Parathyroid adenoma (tissue), 2 donors: ENCODE results near the gene AKAP10.
"Not testable (repeated sequence)": the region's sequence is repeated elsewhere in the genome, so short reads cannot be mapped to it uniquely, and the experiment has no call there.

ENCODE experiments used
- H2AFZ ChIP-seq: fragments of 300-600 bp; sonication (generic); one replicate; pipeline ENCODE4 v1.7.0; 2017; ENCODE audit warnings: antibody characterized with exemption, mild to moderate bottlenecking
- H3K27ac ChIP-seq: fragments of 300-600 bp; sonication (generic); one replicate; pipeline ENCODE4 v1.7.0; 2017
- H3K27me3 ChIP-seq: fragments of 300-600 bp; sonication (generic); one replicate; pipeline ENCODE4 v1.7.0; 2017; ENCODE audit warnings: low read length; ENCODE audit not compliant: control insufficient read depth, insufficient read depth
- H3K36me3 ChIP-seq: fragments of 300-600 bp; sonication (generic); one replicate; pipeline ENCODE4 v1.7.0; 2017; ENCODE audit warnings: low read length; ENCODE audit not compliant: control insufficient read depth, insufficient read depth
- H3K4me1 ChIP-seq: fragments of 300-600 bp; sonication (generic); one replicate; pipeline ENCODE4 v1.7.0; 2017; ENCODE audit warnings: control low read depth
- H3K4me2 ChIP-seq: fragments of 300-600 bp; sonication (generic); one replicate; pipeline ENCODE4 v1.7.0; 2017; ENCODE audit warnings: low read length
- H3K4me3 ChIP-seq: fragments of 300-600 bp; sonication (generic); one replicate; pipeline ENCODE4 v1.7.0; 2017; ENCODE audit warnings: low read depth, low read length
- H3K79me2 ChIP-seq: fragments of 300-600 bp; sonication (generic); one replicate; pipeline ENCODE4 v1.7.0; 2017; ENCODE audit warnings: control low read depth
- H3K9ac ChIP-seq: fragments of 300-600 bp; sonication (generic); one replicate; pipeline ENCODE4 v1.7.0; 2017; ENCODE audit warnings: mild to moderate bottlenecking
- H3K9me3 ChIP-seq: fragments of 300-600 bp; sonication (generic); one replicate; pipeline ENCODE4 v1.7.0; 2017; ENCODE audit warnings: low read length; ENCODE audit not compliant: control insufficient read depth
- TF ChIP-seq, protein P1 (sequence below): fragments of 300-600 bp; sonication (generic); IDR thresholded peaks from one replicate; pipeline ENCODE4 v1.7.0; 2017; ENCODE audit warnings: antibody characterized with exemption, mild to moderate bottlenecking
- donor health status: primary hyperparathyroidism.

AKAP10 gene

GRCh38 chr17:19978805-19979211 lies 1.2 kb upstream of the AKAP10 start:
- H3K4me1 ChIP-seq: peaks cover 4% of the 10 kb centered on the region
- H3K27me3 ChIP-seq: no peaks in the 10 kb centered on the region
- H3K27ac ChIP-seq: no peak overlapping the region
- peaks cover 20% of the 10 kb centered on the region for H3K79me2 ChIP-seq
- no peaks in the 10 kb centered on the region for H3K9me3 ChIP-seq
- no peaks in the 10 kb centered on the region for H3K36me3 ChIP-seq
- peak overlapping the region; percentile 95 for H3K4me3 ChIP-seq
- H2AFZ ChIP-seq: peak overlapping the region; percentile 100
- peak overlapping the region; percentile 95 for H3K4me2 ChIP-seq
- TF ChIP-seq, protein P1, sequence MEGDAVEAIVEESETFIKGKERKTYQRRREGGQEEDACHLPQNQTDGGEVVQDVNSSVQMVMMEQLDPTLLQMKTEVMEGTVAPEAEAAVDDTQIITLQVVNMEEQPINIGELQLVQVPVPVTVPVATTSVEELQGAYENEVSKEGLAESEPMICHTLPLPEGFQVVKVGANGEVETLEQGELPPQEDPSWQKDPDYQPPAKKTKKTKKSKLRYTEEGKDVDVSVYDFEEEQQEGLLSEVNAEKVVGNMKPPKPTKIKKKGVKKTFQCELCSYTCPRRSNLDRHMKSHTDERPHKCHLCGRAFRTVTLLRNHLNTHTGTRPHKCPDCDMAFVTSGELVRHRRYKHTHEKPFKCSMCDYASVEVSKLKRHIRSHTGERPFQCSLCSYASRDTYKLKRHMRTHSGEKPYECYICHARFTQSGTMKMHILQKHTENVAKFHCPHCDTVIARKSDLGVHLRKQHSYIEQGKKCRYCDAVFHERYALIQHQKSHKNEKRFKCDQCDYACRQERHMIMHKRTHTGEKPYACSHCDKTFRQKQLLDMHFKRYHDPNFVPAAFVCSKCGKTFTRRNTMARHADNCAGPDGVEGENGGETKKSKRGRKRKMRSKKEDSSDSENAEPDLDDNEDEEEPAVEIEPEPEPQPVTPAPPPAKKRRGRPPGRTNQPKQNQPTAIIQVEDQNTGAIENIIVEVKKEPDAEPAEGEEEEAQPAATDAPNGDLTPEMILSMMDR: no peak
- no peak overlapping the region for H3K9ac ChIP-seq

GRCh38 chr17:19978209-19978802 lies 678 bp upstream of the AKAP10 start:
- H2AFZ ChIP-seq: peak overlapping the region; percentile 100
- TF ChIP-seq, protein P1: no peak
- H3K9me3 ChIP-seq: no peaks in the 10 kb centered on the region
- H3K36me3 ChIP-seq: no peaks in the 10 kb centered on the region
- no peaks in the 10 kb centered on the region for H3K27me3 ChIP-seq
- H3K4me2 ChIP-seq: peak overlapping the region; percentile 95
- H3K4me1 ChIP-seq: peaks cover 4% of the 10 kb centered on the region
- H3K4me3 ChIP-seq: peak overlapping the region; percentile 95
- H3K9ac ChIP-seq: no peak overlapping the region
- H3K27ac ChIP-seq: peak overlapping the region; percentile 89
- peaks cover 20% of the 10 kb centered on the region for H3K79me2 ChIP-seq

DNA sequence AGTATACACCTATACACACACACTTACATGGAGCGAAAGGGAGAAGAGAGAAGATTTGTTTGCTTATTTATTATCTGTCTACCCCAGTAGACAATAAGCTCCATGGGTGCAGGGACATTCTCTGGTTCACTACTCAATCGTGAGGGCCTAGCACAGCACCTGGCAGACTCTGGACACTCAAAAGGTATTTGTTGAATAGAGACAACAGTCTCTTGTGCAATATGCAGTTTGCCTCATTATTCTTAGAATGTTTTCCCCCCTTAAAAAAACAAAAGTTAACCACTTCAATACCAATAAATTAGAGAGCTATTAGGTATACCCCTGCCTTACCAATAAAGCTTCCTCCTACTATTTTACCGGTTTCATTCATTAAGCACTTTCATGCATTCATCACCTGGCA lies 2.0 kb downstream of the AKAP10 start:
- no peaks in the 10 kb centered on the region for H3K36me3 ChIP-seq
- TF ChIP-seq, protein P1: no peak
- H3K79me2 ChIP-seq: peaks cover 20% of the 10 kb centered on the region
- no peaks in the 10 kb centered on the region for H3K27me3 ChIP-seq
- peaks cover 4% of the 10 kb centered on the region for H3K4me1 ChIP-seq
- H3K9me3 ChIP-seq: no peaks in the 10 kb centered on the region
- no peak overlapping the region for H3K4me2 ChIP-seq
- no peak overlapping the region for H3K4me3 ChIP-seq
- no peak overlapping the region for H2AFZ ChIP-seq
- no peak overlapping the region for H3K9ac ChIP-seq
- no peak overlapping the region for H3K27ac ChIP-seq

DNA sequence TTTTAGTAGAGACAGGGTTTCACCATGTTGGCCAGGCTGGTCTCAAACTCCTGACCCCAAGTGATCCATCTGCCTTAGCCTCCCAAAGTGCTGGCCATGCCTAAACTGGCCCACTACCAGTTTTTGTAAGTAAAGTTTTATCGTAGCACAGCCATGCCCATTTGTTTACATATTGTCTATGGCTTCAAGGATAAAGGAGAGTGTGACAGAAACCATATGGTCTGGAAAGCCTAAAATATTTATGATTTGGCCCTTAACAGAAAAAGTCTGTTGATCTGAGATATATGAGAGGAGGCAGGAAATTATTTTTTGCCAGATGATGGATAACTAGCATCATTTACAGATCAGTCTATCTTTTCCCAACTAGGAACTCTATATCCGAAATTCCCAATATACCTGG lies 4.5 kb downstream of the AKAP10 start:
- Histone ChIP-seq H3K9ac (no peak overlapping the region), H3K27ac (no peak overlapping the region), H3K27me3 (no peaks in the 10 kb centered on the region), H2AFZ (no peak overlapping the region), H3K36me3 (no peaks in the 10 kb centered on the region), H3K4me3 (no peak overlapping the region), H3K4me2 (no peak overlapping the region), H3K9me3 (no peaks in the 10 kb centered on the region), H3K79me2 (peaks cover 29% of the 10 kb centered on the region), H3K4me1 (peaks cover 2% of the 10 kb centered on the region)
- TF ChIP-seq, protein P1: no peak

GRCh38 chr17:19962954-19963353 lies 14.7 kb downstream of the AKAP10 start:
- not testable (repeated sequence) for H3K36me3 ChIP-seq, H3K79me2 ChIP-seq, H3K4me1 ChIP-seq, H3K4me3 ChIP-seq, H3K27me3 ChIP-seq, H3K9ac ChIP-seq, H3K9me3 ChIP-seq, H3K27ac ChIP-seq, H3K4me2 ChIP-seq, H2AFZ ChIP-seq
